Measurements from ENCODE around the gene SFXN5.

The SFXN5 gene

GRCh38 chr2:72952961-72953360 lies 118.6 kb downstream of the SFXN5 start:
- no peak for TF ChIP-seq FOXP2 (optimal IDR thresholded peaks at IDR 0.05; ENCODE audit: borderline replicate concordance, extremely low read depth, extremely low read length, insufficient read depth)
- no peak for TF ChIP-seq SIN3A (IDR thresholded peaks at IDR 0.05; ENCODE audit: borderline replicate concordance, insufficient read depth, low read length)
- TF ChIP-seq TAF1 (IDR thresholded peaks at IDR 0.05; ENCODE audit: borderline replicate concordance, insufficient read depth, low read length) = no peak

- TF ChIP-seq SIN3A (IDR thresholded peaks at IDR 0.05; ENCODE audit: borderline replicate concordance, insufficient read depth, low read length) (no peak), TAF1 (IDR thresholded peaks at IDR 0.05; ENCODE audit: borderline replicate concordance, insufficient read depth, low read length) (no peak), FOXP2 (optimal IDR thresholded peaks at IDR 0.05; ENCODE audit: borderline replicate concordance, extremely low read depth, extremely low read length, insufficient read depth) (no peak), POLR2AphosphoS5 (IDR thresholded peaks at IDR 0.05; ENCODE audit: low read depth, low read length) (no peak)
- TF ChIP-seq, protein P1, sequence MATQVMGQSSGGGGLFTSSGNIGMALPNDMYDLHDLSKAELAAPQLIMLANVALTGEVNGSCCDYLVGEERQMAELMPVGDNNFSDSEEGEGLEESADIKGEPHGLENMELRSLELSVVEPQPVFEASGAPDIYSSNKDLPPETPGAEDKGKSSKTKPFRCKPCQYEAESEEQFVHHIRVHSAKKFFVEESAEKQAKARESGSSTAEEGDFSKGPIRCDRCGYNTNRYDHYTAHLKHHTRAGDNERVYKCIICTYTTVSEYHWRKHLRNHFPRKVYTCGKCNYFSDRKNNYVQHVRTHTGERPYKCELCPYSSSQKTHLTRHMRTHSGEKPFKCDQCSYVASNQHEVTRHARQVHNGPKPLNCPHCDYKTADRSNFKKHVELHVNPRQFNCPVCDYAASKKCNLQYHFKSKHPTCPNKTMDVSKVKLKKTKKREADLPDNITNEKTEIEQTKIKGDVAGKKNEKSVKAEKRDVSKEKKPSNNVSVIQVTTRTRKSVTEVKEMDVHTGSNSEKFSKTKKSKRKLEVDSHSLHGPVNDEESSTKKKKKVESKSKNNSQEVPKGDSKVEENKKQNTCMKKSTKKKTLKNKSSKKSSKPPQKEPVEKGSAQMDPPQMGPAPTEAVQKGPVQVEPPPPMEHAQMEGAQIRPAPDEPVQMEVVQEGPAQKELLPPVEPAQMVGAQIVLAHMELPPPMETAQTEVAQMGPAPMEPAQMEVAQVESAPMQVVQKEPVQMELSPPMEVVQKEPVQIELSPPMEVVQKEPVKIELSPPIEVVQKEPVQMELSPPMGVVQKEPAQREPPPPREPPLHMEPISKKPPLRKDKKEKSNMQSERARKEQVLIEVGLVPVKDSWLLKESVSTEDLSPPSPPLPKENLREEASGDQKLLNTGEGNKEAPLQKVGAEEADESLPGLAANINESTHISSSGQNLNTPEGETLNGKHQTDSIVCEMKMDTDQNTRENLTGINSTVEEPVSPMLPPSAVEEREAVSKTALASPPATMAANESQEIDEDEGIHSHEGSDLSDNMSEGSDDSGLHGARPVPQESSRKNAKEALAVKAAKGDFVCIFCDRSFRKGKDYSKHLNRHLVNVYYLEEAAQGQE (IDR thresholded peaks at IDR 0.05; ENCODE audit: insufficient read depth in 1 of 2, low read depth in 2 of 2, low read length in 2 of 2) = no peak
Measured at GRCh38 chr2:72952110-72952823, 119.2 kb downstream of the SFXN5 start.

GRCh38 chr2:72951303-72952095 lies 120.0 kb downstream of the SFXN5 start:
- TF ChIP-seq FOXP2 (optimal IDR thresholded peaks at IDR 0.05; ENCODE audit: borderline replicate concordance, extremely low read depth, extremely low read length, insufficient read depth) (no peak), TAF1 (IDR thresholded peaks at IDR 0.05; ENCODE audit: borderline replicate concordance, insufficient read depth, low read length) (no peak), SIN3A (IDR thresholded peaks at IDR 0.05; ENCODE audit: borderline replicate concordance, insufficient read depth, low read length) (no peak), POLR2AphosphoS5 (IDR thresholded peaks at IDR 0.05; ENCODE audit: low read depth, low read length) (no peak)
- TF ChIP-seq, protein P1 (IDR thresholded peaks at IDR 0.05; ENCODE audit: insufficient read depth in 1 of 2, low read depth in 2 of 2, low read length in 2 of 2) = no peak

- TF ChIP-seq FOXP2 (optimal IDR thresholded peaks at IDR 0.05; ENCODE audit: borderline replicate concordance, extremely low read depth, extremely low read length, insufficient read depth) = no peak
Measured at GRCh38 chr2:72950558-72951255, 120.8 kb downstream of the SFXN5 start.

- TF ChIP-seq TAF1 (IDR thresholded peaks at IDR 0.05; ENCODE audit: borderline replicate concordance, insufficient read depth, low read length) (no peak), FOXP2 (optimal IDR thresholded peaks at IDR 0.05; ENCODE audit: borderline replicate concordance, extremely low read depth, extremely low read length, insufficient read depth) (no peak), POLR2AphosphoS5 (IDR thresholded peaks at IDR 0.05; ENCODE audit: low read depth, low read length) (no peak), SIN3A (IDR thresholded peaks at IDR 0.05; ENCODE audit: borderline replicate concordance, insufficient read depth, low read length) (no peak)
- TF ChIP-seq, protein P1 (IDR thresholded peaks at IDR 0.05; ENCODE audit: insufficient read depth in 1 of 2, low read depth in 2 of 2, low read length in 2 of 2) = no peak
Measured at GRCh38 chr2:72949642-72950041, 121.9 kb downstream of the SFXN5 start.

Measured in PFSK-1 (cell line).